A549 (cell line): Measurements from ENCODE around the gene ENGASE. TPM values are rescaled to one million over a fixed set of nuclear protein-coding genes. Genes with fewer than 3 reads are reported as not detected.

Experiments
- ATAC-seq, 2 experiments: fragments of 200-7000 bp in 1 of 2; fragments of >200 bp in 1 of 2; cut with Nextera tagmentation in 1 of 2; cut with Tn5 transposase in 1 of 2; 3 replicates each; pipeline versions ENCODE4 v1.8.0 to v1.9.1; 2018 to 2020; ENCODE audit warnings: mild to moderate bottlenecking in 1 of 2, moderate library complexity in 1 of 2
- CTCF ChIA-PET: fragments of 300-600 bp; sonication (Branson Sonifier 250); formaldehyde crosslinking; extraction: SDS; loops from one replicate; lab custom pipeline; 2021; ENCODE audit warnings: antibody characterized with exemption, inconsistent platforms; lab: Yijun Ruan, JAX
- POLR2A ChIA-PET: fragments of 350-600 bp; formaldehyde crosslinking; extraction: SDS; loops from one replicate; lab custom pipeline; 2021; ENCODE audit warnings: antibody characterized with exemption, inconsistent platforms; lab: Yijun Ruan, JAX
- DNase-seq, 2 experiments: peaks; one replicate each; pipeline versions ENCODE4 v3.0.0 to v3.0.0-alpha.2; 2011 to 2016; ENCODE audit warnings: low read depth in 1 of 2, low spot score in 1 of 2
- FAIRE-seq: peaks from 2 replicates; lab custom pipeline; 2011; peaks lifted over from hg19 to GRCh38; lab: Jason Lieb, UNC
- H3K27ac ChIP-seq, 2 experiments: fragments of >200 bp; sonication (Bioruptor Twin); formaldehyde crosslinking; 3 replicates each; pipeline ENCODE4 v1.5.1; 2016 to 2017
- H3K4me1 ChIP-seq: fragments of >200 bp; sonication (Bioruptor Twin); formaldehyde crosslinking; 3 replicates; pipeline ENCODE4 v1.6.1; 2016
- H3K4me2 ChIP-seq: fragments of >200 bp; sonication (Bioruptor Twin); formaldehyde crosslinking; 3 replicates; pipeline ENCODE4 v1.6.1; 2016
- H3K4me3 ChIP-seq: fragments of >200 bp; sonication (Bioruptor Twin); formaldehyde crosslinking; 3 replicates; pipeline ENCODE4 v1.5.1; 2016
- H3K9me3 ChIP-seq: fragments of >200 bp; sonication (Bioruptor Twin); formaldehyde crosslinking; 3 replicates; pipeline ENCODE4 v1.6.1; 2016
- CBX2 ChIP-seq: fragments of 200-600 bp; sonication (generic); IDR thresholded peaks from 2 replicates; pipeline ENCODE4 v1.6.1; 2016; ENCODE audit warnings: low read depth, mild to moderate bottlenecking, borderline replicate concordance
- CBX8 ChIP-seq: fragments of 200-600 bp; sonication (generic); IDR thresholded peaks from 2 replicates; pipeline ENCODE4 v1.6.1; 2016
- CHD2 ChIP-seq: fragments of 150-350 bp; IDR thresholded peaks from 2 replicates; pipeline ENCODE4 v1.6.1; 2014; ENCODE audit warnings: low read length; ENCODE audit not compliant: partially characterized antibody
- EP300 ChIP-seq, 2 experiments: fragments of >200 bp; sonication (Bioruptor Twin); formaldehyde crosslinking; IDR thresholded peaks; 2 replicates in 1 of 2; 3 replicates in 1 of 2; pipeline ENCODE4 v1.6.1; 2016 to 2017
- FOSB ChIP-seq: fragments of 250-450 bp; sonication (Bioruptor Pico); IDR thresholded peaks from 2 replicates; pipeline ENCODE4 v1.5.0; 2020; ENCODE audit warnings: mild to moderate bottlenecking, moderate library complexity
- HES2 ChIP-seq: fragments of >200 bp; sonication (Bioruptor Twin); formaldehyde crosslinking; IDR thresholded peaks from 2 replicates; pipeline ENCODE4 v1.6.1; 2016
- HOXB13 ChIP-seq: fragments of 250-450 bp; sonication (Bioruptor Pico); IDR thresholded peaks from 2 replicates; pipeline ENCODE4 v1.5.0; 2020; ENCODE audit warnings: low read depth, mild to moderate bottlenecking, moderate library complexity
- JUN ChIP-seq, 2 experiments: fragments of >200 bp; sonication (Bioruptor Twin); formaldehyde crosslinking; IDR thresholded peaks; 2 replicates in 1 of 2; 3 replicates in 1 of 2; pipeline ENCODE4 v1.6.1; 2016 to 2017
- NFE2L2 ChIP-seq: fragments of 150-350 bp; conservative IDR thresholded peaks from 2 replicates; pipeline ENCODE4 v1.6.1; 2014; ENCODE audit warnings: low read length
- RAD21 ChIP-seq, 2 experiments: fragments of >200 bp in 1 of 2; sonication (Bioruptor Twin) in 1 of 2; formaldehyde crosslinking in 1 of 2; IDR thresholded peaks in 1 of 2; conservative IDR thresholded peaks in 1 of 2; 2 replicates in 1 of 2; 3 replicates in 1 of 2; pipeline ENCODE4 v1.6.1; 2012 to 2018; ENCODE audit warnings: inconsistent platforms in 1 of 2
- RFX5 ChIP-seq: fragments of 450-650 bp; IDR thresholded peaks from 2 replicates; pipeline ENCODE4 v1.7.1; 2014; ENCODE audit warnings: antibody characterized with exemption, mild to moderate bottlenecking, moderate library complexity
- ZFP36 ChIP-seq: fragments of 450-650 bp; IDR thresholded peaks from 2 replicates; pipeline ENCODE4 v1.6.1; 2014; ENCODE audit warnings: borderline replicate concordance; ENCODE audit not compliant: partially characterized antibody
- WGBS: methylation state at CpG from one replicate; pipeline ENCODE4 v1.1.6; 2017; ENCODE audit errors: missing lambda C conversion rate; 5-methylcytosine and 5-hydroxymethylcytosine counted together
- polyA plus RNA-seq, 4 experiments: library from polyadenylated mRNA; depleted of rRNA in 3 of 4; stranded (reverse); fragments of >200 nt; fragmentation: RNase III in 1 of 4; extraction: RNeasy Plus Mini Kit Qiagen cat#74134 plus additional on column Dnase treatment in 1 of 4; gene quantifications; 2 replicates in 3 of 4; 3 replicates in 1 of 4; pipeline ENCODE4 v1.2.3, GENCODE V29; 2011 to 2017
- TF ChIP-seq, protein P1 (sequence below): fragments of 450-650 bp; IDR thresholded peaks from 2 replicates; pipeline ENCODE4 v1.6.1; 2014; ENCODE audit warnings: antibody characterized with exemption
- TF ChIP-seq, protein P2 (sequence below): IDR thresholded peaks from 2 replicates; pipeline ENCODE4 v1.6.1; 2012; ENCODE audit warnings: low read depth, borderline replicate concordance

The ENGASE gene
- polyA plus RNA-seq, 2 of the 4 experiments (the other 2 are of a cell fraction): 13.4 to 41.7 TPM

GRCh38 chr17:79039886-79040285, 34.7 kb upstream of the ENGASE start:
- Histone ChIP-seq H3K4me2 (peak overlapping the region; percentile 61; the same call in 2 of the 3 replicates), H3K27ac (peak overlapping the region; percentile 70 to 80; a peak in 5 of 6 replicates), H3K9me3 (no peaks in the 10 kb centered on the region), H3K4me3 (no peak overlapping the region), H3K4me1 (peaks cover 54% of the 10 kb centered on the region)
- CTCF ChIA-PET: interaction anchor here (1.3 to 18.2 kb wide), 8 partner anchors 10 to 352 kb away, joined by 3 to 376 read pairs (median 4); partner anchors contain the start of gene CANT1
- no peak for TF ChIP-seq CHD2
- TF ChIP-seq FOSB (CRISPR knock-in tag): no peak
- no peak for TF ChIP-seq RFX5
- no peak for TF ChIP-seq HES2
- TF ChIP-seq CBX8: no peak
- TF ChIP-seq EP300 (IDR thresholded peaks at IDR 0.05): no peak
- POLR2A ChIA-PET: interaction anchor here (3.3 kb wide), 1 partner anchor 12 kb away, joined by 34 read pairs; no protein-coding TSS in a partner anchor
- ATAC-seq (no peak), DNase-seq (no peak), FAIRE-seq (no peak)
- WGBS: 71% methylated on average over 6 of the region's 6 CpGs

DNA sequence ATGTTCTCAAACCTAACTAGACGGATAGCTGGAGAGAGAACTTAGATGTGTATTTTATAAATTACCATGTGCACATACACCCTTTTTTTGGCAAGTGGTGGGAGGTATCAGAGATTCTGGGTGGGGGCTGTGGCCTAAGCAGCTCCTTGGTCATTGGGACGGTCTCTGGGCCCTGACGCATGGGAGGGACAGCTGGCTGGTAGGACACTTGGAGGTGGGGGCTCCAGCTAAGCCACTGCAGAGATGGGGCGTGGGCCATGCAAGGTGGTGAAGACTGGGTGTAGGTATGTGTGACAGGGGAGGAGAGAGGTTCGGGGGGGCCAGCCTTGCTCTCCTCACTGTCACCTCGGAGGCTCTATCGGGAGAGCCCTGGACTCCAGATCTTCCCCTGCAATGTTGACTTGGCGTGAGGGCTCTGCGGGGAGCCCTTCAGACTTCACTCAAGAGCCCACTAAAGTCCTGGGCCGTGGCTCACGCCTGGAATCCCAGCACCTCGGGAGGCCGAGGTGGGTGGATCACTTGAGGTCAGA, 33.5 kb upstream of the ENGASE start:
- 91% methylated on average over 13 of the region's 13 CpGs for WGBS
- H3K9me3 ChIP-seq: no peaks in the 10 kb centered on the region
- CTCF ChIA-PET: interaction anchor here (0.6 to 18.2 kb wide), 17 partner anchors 8 to 927 kb away, joined by 3 to 376 read pairs (median 11); partner anchors contain the start of genes CANT1 and ENGASE
- POLR2A ChIA-PET: interaction anchor here (3.3 kb wide), 1 partner anchor 13 kb away, joined by 34 read pairs; no protein-coding TSS in a partner anchor
- no peak for TF ChIP-seq CHD2
- TF ChIP-seq, protein P1, sequence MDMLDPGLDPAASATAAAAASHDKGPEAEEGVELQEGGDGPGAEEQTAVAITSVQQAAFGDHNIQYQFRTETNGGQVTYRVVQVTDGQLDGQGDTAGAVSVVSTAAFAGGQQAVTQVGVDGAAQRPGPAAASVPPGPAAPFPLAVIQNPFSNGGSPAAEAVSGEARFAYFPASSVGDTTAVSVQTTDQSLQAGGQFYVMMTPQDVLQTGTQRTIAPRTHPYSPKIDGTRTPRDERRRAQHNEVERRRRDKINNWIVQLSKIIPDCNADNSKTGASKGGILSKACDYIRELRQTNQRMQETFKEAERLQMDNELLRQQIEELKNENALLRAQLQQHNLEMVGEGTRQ: no peak
- TF ChIP-seq CBX2: no peak
- TF ChIP-seq, all 56 proteins: peak for 0
- peaks cover 50% of the 10 kb centered on the region for H3K4me1 ChIP-seq
- peak overlapping the region in 1 of 2 experiments; percentile 70; a peak in 3 of 6 replicates for H3K27ac ChIP-seq
- ATAC-seq: no peak
- H3K4me3 ChIP-seq: no peak overlapping the region
- no peak for FAIRE-seq
- H3K4me2 ChIP-seq: no peak overlapping the region
- DNase-seq: no peak

DNA sequence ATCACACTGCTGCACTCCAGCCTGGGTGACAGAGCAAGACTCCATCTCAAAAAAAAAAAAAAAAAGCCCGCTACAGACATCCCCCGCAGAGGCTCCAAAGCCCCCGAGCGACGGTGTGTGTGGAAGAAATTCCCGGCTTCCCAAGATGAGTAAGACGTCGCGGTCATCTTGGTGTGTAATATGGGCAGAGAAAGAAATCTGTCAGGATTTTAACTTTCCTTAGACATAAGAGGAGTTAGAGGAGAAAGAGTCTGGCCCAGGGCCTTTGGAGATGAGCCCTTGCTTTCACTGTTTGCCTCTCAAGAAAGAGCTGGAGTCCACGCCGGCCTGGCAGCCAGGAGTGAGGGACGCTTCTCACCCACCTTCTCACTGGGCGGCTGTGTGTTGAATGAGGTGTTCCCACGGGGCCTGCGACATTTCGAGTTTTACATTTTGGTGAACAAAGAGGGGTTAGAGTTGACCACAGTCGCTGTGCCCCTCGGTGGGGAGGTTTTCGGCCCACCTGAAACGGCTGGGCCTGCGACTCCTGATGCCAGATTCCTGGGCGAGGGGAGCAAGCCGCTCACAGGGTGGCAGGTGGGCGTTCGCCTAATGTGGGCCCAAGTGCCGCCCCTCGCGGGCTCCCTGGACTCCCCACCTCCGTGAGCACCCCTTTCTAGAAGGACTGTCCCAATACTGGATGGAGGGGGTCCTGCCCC, 32.8 kb upstream of the ENGASE start:
- Histone ChIP-seq H3K27ac (peak overlapping the region; percentile 29 to 70; a peak in 5 of 6 replicates), H3K4me2 (no peak overlapping the region), H3K4me3 (no peak overlapping the region), H3K9me3 (no peaks in the 10 kb centered on the region), H3K4me1 (peaks cover 42% of the 10 kb centered on the region)
- no peak for TF ChIP-seq NFE2L2
- no peak for TF ChIP-seq RAD21 (conservative IDR thresholded peaks at IDR 0.05 in 1 of 2, IDR thresholded peaks at IDR 0.05 in 1 of 2)
- TF ChIP-seq FOSB (CRISPR knock-in tag): no peak
- TF ChIP-seq, protein P2, sequence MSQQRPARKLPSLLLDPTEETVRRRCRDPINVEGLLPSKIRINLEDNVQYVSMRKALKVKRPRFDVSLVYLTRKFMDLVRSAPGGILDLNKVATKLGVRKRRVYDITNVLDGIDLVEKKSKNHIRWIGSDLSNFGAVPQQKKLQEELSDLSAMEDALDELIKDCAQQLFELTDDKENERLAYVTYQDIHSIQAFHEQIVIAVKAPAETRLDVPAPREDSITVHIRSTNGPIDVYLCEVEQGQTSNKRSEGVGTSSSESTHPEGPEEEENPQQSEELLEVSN: no peak
- no peak for TF ChIP-seq ZFP36
- TF ChIP-seq HOXB13 (CRISPR knock-in tag): no peak
- no peak for TF ChIP-seq JUN (IDR thresholded peaks at IDR 0.05)
- no peak for FAIRE-seq
- no peak for DNase-seq
- ChIA-PET POLR2A (interaction anchor here (3.3 kb wide), 1 partner anchor 14 kb away, joined by 34 read pairs; no protein-coding TSS in a partner anchor), CTCF (interaction anchor here (0.7 to 18.2 kb wide), 28 partner anchors 9 to 361 kb away, joined by 3 to 376 read pairs (median 4); partner anchors contain the start of genes CANT1 and ENGASE)
- WGBS: 81% methylated on average over 29 of the region's 29 CpGs
- ATAC-seq: peak in 1 of 2 experiments; percentile 6; a peak in 2 of 6 replicates
